ENCODE results near the gene DAAM2.

DNA sequence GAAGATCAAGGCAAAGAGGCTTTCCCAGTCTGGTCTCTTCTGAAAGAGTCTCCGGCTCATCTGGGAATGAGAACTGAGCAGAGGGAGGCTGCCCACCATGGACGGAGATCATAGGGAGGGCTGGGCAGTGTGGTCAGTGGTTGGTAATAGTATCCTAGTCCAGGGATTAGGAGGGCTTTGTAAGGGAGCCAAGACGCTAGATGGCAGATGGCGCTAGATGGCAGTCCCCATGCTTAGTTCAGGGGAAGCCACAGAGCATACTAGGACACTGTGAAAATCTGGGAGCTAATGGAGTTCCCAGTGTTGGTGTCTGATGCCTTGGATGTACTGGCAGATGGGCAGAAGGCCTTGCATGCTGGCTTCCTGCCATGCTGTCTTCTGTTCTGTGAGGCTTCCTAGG is 21.7 kb upstream of the DAAM2 start:
- TF ChIP-seq TAF1 (IDR thresholded peaks at IDR 0.05; ENCODE audit: low read depth, low read length) = no peak
- TF ChIP-seq POLR2A (IDR thresholded peaks at IDR 0.05; ENCODE audit: low read depth, low read length) = no peak
- TF ChIP-seq POLR2AphosphoS5 (IDR thresholded peaks at IDR 0.05; ENCODE audit: low read depth, low read length) = no peak
- TF ChIP-seq SPI1 (IDR thresholded peaks at IDR 0.05; ENCODE audit: low read depth, low read length) = no peak
- no peak for TF ChIP-seq POU2F2 (IDR thresholded peaks at IDR 0.05; ENCODE audit: low read depth, low read length)

Measured in GM12891 (cell line).